B cell (primary cell): ENCODE data around the gene CLEC4M.

Source experiments
- EZH2 ChIP-seq: IDR thresholded peaks from 2 replicates; pipeline ENCODE4 v1.6.1; 2012; ENCODE audit warnings: borderline replicate concordance, low read depth, mild to moderate bottlenecking, moderate library complexity, low read length; ENCODE audit not compliant: insufficient read depth, poor library complexity, severe bottlenecking
- TF ChIP-seq, protein P1 (sequence below): fragments of 200-600 bp; IDR thresholded peaks from one replicate; pipeline ENCODE4 v1.8.0; 2022; ENCODE audit warnings: antibody characterized with exemption, mild to moderate bottlenecking

DNA sequence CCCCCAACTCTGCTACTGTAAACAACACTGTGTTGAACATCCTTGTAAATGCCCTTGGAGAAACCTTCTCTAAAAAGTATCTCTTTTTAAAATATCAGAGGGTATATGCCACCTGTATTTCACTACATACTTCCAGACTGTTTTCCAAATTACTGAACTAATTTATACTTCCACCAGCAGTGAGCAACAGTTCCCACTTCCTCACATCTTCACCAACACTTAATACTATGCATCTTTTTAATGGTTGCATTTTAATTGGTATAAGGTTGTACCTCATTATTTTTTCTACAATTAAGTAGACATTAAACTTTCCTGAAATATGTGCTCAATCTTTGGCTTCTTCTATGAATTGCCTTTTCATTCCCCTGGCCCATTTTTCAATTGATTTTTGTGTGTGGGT lies 21.8 kb downstream of the CLEC4M start:
- TF ChIP-seq, protein P1, sequence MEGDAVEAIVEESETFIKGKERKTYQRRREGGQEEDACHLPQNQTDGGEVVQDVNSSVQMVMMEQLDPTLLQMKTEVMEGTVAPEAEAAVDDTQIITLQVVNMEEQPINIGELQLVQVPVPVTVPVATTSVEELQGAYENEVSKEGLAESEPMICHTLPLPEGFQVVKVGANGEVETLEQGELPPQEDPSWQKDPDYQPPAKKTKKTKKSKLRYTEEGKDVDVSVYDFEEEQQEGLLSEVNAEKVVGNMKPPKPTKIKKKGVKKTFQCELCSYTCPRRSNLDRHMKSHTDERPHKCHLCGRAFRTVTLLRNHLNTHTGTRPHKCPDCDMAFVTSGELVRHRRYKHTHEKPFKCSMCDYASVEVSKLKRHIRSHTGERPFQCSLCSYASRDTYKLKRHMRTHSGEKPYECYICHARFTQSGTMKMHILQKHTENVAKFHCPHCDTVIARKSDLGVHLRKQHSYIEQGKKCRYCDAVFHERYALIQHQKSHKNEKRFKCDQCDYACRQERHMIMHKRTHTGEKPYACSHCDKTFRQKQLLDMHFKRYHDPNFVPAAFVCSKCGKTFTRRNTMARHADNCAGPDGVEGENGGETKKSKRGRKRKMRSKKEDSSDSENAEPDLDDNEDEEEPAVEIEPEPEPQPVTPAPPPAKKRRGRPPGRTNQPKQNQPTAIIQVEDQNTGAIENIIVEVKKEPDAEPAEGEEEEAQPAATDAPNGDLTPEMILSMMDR: no peak
- no peak for TF ChIP-seq EZH2
